SK-N-SH treated with all-trans-retinoic acid at 6 μM for 48 hours (cell line): ENCODE data around the gene KIAA1671.

Experiments
- ATAC-seq: fragments of 200-7000 bp; cut with Tn5 transposase; 3 replicates; pipeline ENCODE4 v1.9.1; 2020; ENCODE audit warnings: mild to moderate bottlenecking, moderate library complexity
- BACH2 ChIP-seq: fragments of 250-450 bp; sonication (Bioruptor Pico); IDR thresholded peaks from 2 replicates; pipeline ENCODE4 v1.9.0; 2021; ENCODE audit warnings: mild to moderate bottlenecking, borderline replicate concordance
- GLIS3 ChIP-seq: fragments of 250-450 bp; sonication (Bioruptor Pico); IDR thresholded peaks from 2 replicates; pipeline ENCODE4 v1.5.0; 2020; ENCODE audit warnings: mild to moderate bottlenecking, moderate library complexity
- OSR1 ChIP-seq: fragments of 250-450 bp; sonication (Bioruptor Pico); IDR thresholded peaks from 2 replicates; pipeline ENCODE4 v1.8.0; 2022; ENCODE audit warnings: moderate library complexity, mild to moderate bottlenecking, inconsistent platforms
- PPARA ChIP-seq: fragments of 250-450 bp; sonication (Bioruptor Pico); IDR thresholded peaks from 2 replicates; pipeline ENCODE4 v1.5.0; 2020; ENCODE audit warnings: mild to moderate bottlenecking, borderline replicate concordance
- RARB ChIP-seq: fragments of 250-450 bp; sonication (Bioruptor Pico); IDR thresholded peaks from 2 replicates; pipeline ENCODE4 v1.8.0; 2021; ENCODE audit warnings: mild to moderate bottlenecking, moderate library complexity
- SNAI2 ChIP-seq: fragments of 250-450 bp; sonication (Bioruptor Pico); IDR thresholded peaks from 2 replicates; pipeline ENCODE4 v1.5.0; 2020; ENCODE audit warnings: mild to moderate bottlenecking, moderate library complexity
- TCF4 ChIP-seq: fragments of 250-450 bp; sonication (Bioruptor Pico); IDR thresholded peaks from 2 replicates; pipeline ENCODE4 v1.8.0; 2021; ENCODE audit warnings: mild to moderate bottlenecking, moderate library complexity, borderline replicate concordance
- TOX ChIP-seq: fragments of 250-450 bp; sonication (Bioruptor Pico); IDR thresholded peaks from 2 replicates; pipeline ENCODE4 v1.8.0; 2021; ENCODE audit warnings: mild to moderate bottlenecking, moderate library complexity, borderline replicate concordance
- ZC3H10 ChIP-seq: fragments of 250-450 bp; sonication (Bioruptor Pico); IDR thresholded peaks from 2 replicates; pipeline ENCODE4 v1.5.1; 2021; ENCODE audit warnings: mild to moderate bottlenecking, moderate library complexity
- ZNF565 ChIP-seq: fragments of 450-650 bp; formaldehyde crosslinking; conservative IDR thresholded peaks from 2 replicates; pipeline ENCODE4 v1.5.0; 2020; ENCODE audit warnings: low read depth, mild to moderate bottlenecking, moderate library complexity
- ZNF8 ChIP-seq: fragments of 450-650 bp; formaldehyde crosslinking; IDR thresholded peaks from 2 replicates; pipeline ENCODE4 v1.5.0; 2020; ENCODE audit warnings: mild to moderate bottlenecking, moderate library complexity
- TF ChIP-seq, protein P1 (sequence below): fragments of 250-450 bp; sonication (Bioruptor Pico); IDR thresholded peaks from 2 replicates; pipeline ENCODE4 v1.8.0; 2020; ENCODE audit warnings: mild to moderate bottlenecking, moderate library complexity, borderline replicate concordance
- TF ChIP-seq, protein P2 (sequence below): fragments of 250-450 bp; sonication (Bioruptor Pico); IDR thresholded peaks from 2 replicates; pipeline ENCODE4 v1.5.1; 2020; ENCODE audit warnings: low read depth, mild to moderate bottlenecking, moderate library complexity
- TF ChIP-seq, protein P3 (sequence below): fragments of 250-450 bp; sonication (Bioruptor Pico); IDR thresholded peaks from 2 replicates; pipeline ENCODE4 v1.5.0; 2020; ENCODE audit warnings: mild to moderate bottlenecking, moderate library complexity

KIAA1671 gene

DNA sequence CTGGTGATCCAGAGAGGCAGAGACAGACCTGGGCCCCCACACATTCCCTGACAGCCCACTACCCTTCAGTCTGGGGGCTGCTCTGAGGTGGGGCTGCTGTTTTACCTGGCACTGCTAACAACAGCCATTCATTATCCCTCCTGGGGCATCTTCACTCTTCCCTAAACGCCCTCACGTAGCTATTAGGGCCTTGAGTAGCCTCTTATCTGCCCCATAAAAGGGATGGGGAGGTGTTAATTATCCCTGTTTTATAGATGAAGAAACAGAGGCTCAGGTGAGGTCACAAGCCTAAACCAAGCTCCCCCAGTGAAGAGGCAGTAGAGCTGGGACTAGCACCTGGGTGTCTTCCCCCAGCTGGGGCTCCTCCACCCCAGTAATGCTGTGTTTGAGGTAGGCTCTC is 79.5 kb downstream of the KIAA1671 start:
- no peak for ATAC-seq

DNA sequence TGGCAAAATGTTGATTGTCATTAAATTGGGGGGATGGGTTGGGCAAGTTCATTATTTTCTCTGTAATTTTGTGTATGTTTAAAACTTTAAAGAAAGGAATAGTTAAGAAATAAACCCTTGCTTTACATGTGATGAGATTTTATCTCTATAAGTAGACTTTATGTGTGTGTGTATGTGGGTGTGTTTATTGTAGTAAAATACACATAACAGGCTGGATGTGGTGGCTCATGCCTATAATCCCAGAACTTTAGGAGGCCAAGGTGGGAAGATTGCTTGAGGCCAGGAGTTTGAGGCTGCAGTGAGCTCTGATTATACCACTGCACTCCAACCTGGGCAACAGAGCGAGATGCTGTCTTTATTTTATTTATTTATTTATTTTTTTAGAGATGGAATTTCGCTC is 83.2 kb downstream of the KIAA1671 start:
- no peak for TF ChIP-seq BACH2 (CRISPR knock-in tag)
- TF ChIP-seq, protein P1, sequence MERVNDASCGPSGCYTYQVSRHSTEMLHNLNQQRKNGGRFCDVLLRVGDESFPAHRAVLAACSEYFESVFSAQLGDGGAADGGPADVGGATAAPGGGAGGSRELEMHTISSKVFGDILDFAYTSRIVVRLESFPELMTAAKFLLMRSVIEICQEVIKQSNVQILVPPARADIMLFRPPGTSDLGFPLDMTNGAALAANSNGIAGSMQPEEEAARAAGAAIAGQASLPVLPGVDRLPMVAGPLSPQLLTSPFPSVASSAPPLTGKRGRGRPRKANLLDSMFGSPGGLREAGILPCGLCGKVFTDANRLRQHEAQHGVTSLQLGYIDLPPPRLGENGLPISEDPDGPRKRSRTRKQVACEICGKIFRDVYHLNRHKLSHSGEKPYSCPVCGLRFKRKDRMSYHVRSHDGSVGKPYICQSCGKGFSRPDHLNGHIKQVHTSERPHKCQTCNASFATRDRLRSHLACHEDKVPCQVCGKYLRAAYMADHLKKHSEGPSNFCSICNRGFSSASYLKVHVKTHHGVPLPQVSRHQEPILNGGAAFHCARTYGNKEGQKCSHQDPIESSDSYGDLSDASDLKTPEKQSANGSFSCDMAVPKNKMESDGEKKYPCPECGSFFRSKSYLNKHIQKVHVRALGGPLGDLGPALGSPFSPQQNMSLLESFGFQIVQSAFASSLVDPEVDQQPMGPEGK (CRISPR knock-in tag), result no peak
- no peak for TF ChIP-seq OSR1 (CRISPR knock-in tag)
- no peak for TF ChIP-seq GLIS3 (CRISPR knock-in tag)
- no peak for TF ChIP-seq ZNF565 (CRISPR knock-in tag)
- no peak for TF ChIP-seq PPARA (CRISPR knock-in tag)
- TF ChIP-seq, protein P2, sequence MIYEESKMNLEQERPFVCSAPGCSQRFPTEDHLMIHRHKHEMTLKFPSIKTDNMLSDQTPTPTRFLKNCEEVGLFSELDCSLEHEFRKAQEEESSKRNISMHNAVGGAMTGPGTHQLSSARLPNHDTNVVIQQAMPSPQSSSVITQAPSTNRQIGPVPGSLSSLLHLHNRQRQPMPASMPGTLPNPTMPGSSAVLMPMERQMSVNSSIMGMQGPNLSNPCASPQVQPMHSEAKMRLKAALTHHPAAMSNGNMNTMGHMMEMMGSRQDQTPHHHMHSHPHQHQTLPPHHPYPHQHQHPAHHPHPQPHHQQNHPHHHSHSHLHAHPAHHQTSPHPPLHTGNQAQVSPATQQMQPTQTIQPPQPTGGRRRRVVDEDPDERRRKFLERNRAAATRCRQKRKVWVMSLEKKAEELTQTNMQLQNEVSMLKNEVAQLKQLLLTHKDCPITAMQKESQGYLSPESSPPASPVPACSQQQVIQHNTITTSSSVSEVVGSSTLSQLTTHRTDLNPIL (CRISPR knock-in tag), result no peak
- TF ChIP-seq ZNF8 (CRISPR knock-in tag), result no peak
- no peak for TF ChIP-seq TOX (CRISPR knock-in tag)
- no peak for TF ChIP-seq ZC3H10 (CRISPR knock-in tag)
- ATAC-seq, result no peak

More for the DNA sequence above, 79.5 kb downstream of the KIAA1671 start:
- TF ChIP-seq, protein P3, sequence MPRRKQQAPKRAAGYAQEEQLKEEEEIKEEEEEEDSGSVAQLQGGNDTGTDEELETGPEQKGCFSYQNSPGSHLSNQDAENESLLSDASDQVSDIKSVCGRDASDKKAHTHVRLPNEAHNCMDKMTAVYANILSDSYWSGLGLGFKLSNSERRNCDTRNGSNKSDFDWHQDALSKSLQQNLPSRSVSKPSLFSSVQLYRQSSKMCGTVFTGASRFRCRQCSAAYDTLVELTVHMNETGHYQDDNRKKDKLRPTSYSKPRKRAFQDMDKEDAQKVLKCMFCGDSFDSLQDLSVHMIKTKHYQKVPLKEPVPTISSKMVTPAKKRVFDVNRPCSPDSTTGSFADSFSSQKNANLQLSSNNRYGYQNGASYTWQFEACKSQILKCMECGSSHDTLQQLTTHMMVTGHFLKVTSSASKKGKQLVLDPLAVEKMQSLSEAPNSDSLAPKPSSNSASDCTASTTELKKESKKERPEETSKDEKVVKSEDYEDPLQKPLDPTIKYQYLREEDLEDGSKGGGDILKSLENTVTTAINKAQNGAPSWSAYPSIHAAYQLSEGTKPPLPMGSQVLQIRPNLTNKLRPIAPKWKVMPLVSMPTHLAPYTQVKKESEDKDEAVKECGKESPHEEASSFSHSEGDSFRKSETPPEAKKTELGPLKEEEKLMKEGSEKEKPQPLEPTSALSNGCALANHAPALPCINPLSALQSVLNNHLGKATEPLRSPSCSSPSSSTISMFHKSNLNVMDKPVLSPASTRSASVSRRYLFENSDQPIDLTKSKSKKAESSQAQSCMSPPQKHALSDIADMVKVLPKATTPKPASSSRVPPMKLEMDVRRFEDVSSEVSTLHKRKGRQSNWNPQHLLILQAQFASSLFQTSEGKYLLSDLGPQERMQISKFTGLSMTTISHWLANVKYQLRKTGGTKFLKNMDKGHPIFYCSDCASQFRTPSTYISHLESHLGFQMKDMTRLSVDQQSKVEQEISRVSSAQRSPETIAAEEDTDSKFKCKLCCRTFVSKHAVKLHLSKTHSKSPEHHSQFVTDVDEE (CRISPR knock-in tag), result no peak
- TF ChIP-seq TOX (CRISPR knock-in tag), result no peak
- no peak for TF ChIP-seq TCF4 (CRISPR knock-in tag)
- TF ChIP-seq, protein P1 (CRISPR knock-in tag), result no peak
- no peak for TF ChIP-seq ZNF8 (CRISPR knock-in tag)
- TF ChIP-seq, all 23 proteins: peak for 0

DNA sequence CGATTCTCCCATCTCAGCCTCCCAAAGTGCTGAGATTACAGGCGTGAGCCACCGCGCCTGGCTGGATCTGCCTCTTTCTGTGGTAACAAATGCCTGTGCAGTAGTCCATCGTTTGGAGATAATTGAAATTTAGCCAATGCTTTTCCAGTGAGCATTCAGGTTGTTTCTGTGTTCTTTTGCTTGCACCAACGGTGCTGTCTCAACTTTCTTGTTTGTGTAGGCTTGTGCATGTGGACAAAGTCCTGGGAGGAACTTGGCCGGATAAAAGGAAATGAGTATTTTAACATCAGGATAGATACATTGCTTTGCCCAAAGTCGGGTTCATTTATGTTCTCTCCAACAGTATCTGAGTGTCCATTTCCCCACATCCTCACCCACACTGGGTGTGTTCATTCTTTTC is 85.7 kb downstream of the KIAA1671 start:
- no peak for TF ChIP-seq PPARA (CRISPR knock-in tag)
- TF ChIP-seq, protein P2 (CRISPR knock-in tag), result no peak
- no peak for TF ChIP-seq RARB (CRISPR knock-in tag)
- TF ChIP-seq ZC3H10 (CRISPR knock-in tag), result no peak
- no peak for ATAC-seq

DNA sequence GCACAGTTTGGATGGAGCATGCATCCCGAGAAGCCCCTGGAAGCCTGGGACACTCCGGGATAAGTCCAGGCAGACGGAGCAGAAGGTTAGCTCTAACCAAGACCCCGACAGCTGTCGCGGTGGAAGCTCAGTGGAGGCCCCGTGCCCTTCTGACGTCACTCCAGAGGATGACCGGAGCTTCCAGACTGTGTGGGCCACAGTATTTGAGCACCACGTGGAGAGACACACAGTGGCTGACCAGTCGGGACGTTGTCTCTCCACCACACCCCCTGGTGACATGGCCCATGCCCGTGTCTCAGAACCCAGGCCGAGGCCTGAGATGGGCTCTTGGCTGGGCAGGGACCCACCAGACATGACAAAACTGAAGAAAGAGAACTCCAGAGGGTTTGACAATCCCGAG is 86.3 kb downstream of the KIAA1671 start:
- TF ChIP-seq SNAI2 (CRISPR knock-in tag) (no peak), TOX (CRISPR knock-in tag) (no peak)
- TF ChIP-seq, protein P3 (CRISPR knock-in tag), result no peak
- no peak for ATAC-seq
